ENCODE measurements around the gene GALNT18. TPM values are rescaled to one million over a fixed set of nuclear protein-coding genes. Genes with fewer than 3 reads are reported as not detected.

The GALNT18 gene
- total RNA-seq, 1 donor: 4.7 TPM

DNA sequence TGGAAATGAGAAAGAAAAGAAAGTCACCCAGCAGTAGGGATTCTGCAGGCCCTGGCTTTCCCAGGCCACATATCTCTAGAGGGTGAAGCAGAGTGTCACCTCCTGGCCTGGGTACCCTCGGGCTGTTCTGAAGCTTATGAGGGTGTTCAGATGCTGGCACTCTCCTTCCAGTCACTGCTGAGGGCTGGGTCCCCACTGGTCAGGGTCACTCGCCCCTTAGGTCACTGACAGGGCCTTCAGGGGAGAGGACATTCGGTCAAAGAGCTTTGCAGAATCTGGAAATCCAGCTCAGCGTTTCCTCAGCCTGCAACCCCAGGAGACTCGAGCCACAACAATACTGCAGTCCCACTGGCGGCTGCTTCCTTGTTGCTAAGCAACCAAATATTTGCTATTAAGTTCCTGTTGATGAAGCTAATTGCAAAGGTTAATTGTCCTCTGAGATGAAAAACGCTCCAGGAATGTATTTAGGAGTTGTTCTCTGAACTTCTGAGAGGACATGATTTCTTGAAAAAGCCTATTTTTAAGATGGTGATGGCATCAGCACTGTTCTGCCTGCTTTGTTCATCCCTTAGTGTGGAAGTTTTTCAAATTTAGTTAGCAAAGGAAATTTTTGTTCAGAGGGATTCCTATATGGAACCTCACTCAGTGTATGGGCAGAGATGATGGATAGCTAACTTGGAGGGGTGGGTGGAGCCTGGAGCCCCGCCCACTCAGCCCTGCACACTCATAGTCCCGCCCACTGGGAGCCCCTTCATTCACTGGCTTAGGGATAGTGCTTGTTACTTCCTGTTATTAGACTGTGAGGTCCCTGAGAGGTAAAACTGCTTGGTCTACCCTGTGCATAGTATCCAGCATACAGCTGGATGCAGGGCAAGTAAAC is 378.0 kb downstream of the GALNT18 start:
- DNase-seq (ENCODE audit: insufficient read length, low spot score, missing footprints): no peak
- H3K4me2 ChIP-seq (ENCODE audit: insufficient read depth, low read length): no peak overlapping the region
- no peaks in the 10 kb centered on the region for H3K4me1 ChIP-seq (ENCODE audit: insufficient read depth, low read length)
- no peaks in the 10 kb centered on the region for H3K9me3 ChIP-seq (ENCODE audit: low read depth, low read length)
- H3K27me3 ChIP-seq (ENCODE audit: insufficient read depth, low read length): peaks cover 24% of the 10 kb centered on the region
- H3K36me3 ChIP-seq (ENCODE audit: insufficient read depth, low read length): no peaks in the 10 kb centered on the region
- no peak overlapping the region for H3K27ac ChIP-seq (ENCODE audit: low read depth, low read length)
- H3K79me2 ChIP-seq (ENCODE audit: insufficient read depth, low read length): no peaks in the 10 kb centered on the region
- H3K4me3 ChIP-seq (ENCODE audit: insufficient read depth, low read length): no peak overlapping the region
- H4K20me1 ChIP-seq (ENCODE audit: insufficient read depth, low read length): no peaks in the 10 kb centered on the region
- no peak overlapping the region for H2AFZ ChIP-seq (ENCODE audit: low read length)
- TF ChIP-seq, protein P1, sequence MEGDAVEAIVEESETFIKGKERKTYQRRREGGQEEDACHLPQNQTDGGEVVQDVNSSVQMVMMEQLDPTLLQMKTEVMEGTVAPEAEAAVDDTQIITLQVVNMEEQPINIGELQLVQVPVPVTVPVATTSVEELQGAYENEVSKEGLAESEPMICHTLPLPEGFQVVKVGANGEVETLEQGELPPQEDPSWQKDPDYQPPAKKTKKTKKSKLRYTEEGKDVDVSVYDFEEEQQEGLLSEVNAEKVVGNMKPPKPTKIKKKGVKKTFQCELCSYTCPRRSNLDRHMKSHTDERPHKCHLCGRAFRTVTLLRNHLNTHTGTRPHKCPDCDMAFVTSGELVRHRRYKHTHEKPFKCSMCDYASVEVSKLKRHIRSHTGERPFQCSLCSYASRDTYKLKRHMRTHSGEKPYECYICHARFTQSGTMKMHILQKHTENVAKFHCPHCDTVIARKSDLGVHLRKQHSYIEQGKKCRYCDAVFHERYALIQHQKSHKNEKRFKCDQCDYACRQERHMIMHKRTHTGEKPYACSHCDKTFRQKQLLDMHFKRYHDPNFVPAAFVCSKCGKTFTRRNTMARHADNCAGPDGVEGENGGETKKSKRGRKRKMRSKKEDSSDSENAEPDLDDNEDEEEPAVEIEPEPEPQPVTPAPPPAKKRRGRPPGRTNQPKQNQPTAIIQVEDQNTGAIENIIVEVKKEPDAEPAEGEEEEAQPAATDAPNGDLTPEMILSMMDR (IDR thresholded peaks at IDR 0.05; ENCODE audit: extremely low read depth, low read depth, low read length): no peak

DNA sequence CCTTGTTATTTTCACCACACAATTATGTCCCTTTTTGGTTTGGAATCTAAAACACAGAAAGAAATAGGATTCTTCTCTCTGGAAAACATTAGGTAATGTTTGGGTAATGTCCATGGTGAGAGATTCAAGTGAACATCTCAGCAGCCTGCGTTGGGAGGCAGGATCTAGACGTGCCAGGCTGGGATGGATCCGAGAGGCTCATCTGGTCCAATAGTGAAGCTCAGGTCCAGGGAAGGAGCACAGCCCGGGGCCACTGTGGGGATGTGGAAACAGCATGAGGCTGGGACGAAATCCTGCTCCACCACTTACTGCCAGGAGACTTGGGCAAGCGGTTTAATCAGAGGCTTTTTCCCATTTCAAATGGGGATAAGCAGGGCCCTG is 378.6 kb downstream of the GALNT18 start:
- H2AFZ ChIP-seq (ENCODE audit: low read length): no peak overlapping the region
- H3K27me3 ChIP-seq (ENCODE audit: insufficient read depth, low read length): peaks cover 17% of the 10 kb centered on the region
- H3K9me3 ChIP-seq (ENCODE audit: low read depth, low read length): no peaks in the 10 kb centered on the region
- H4K20me1 ChIP-seq (ENCODE audit: insufficient read depth, low read length): no peaks in the 10 kb centered on the region
- H3K4me1 ChIP-seq (ENCODE audit: insufficient read depth, low read length): no peaks in the 10 kb centered on the region
- no peak overlapping the region for H3K27ac ChIP-seq (ENCODE audit: low read depth, low read length)
- no peak overlapping the region for H3K4me3 ChIP-seq (ENCODE audit: insufficient read depth, low read length)
- H3K4me2 ChIP-seq (ENCODE audit: insufficient read depth, low read length): no peak overlapping the region
- H3K36me3 ChIP-seq (ENCODE audit: insufficient read depth, low read length): no peaks in the 10 kb centered on the region
- TF ChIP-seq, protein P1 (IDR thresholded peaks at IDR 0.05; ENCODE audit: extremely low read depth, low read depth, low read length): no peak
- DNase-seq (ENCODE audit: insufficient read length, low spot score, missing footprints): no peak
- H3K79me2 ChIP-seq (ENCODE audit: insufficient read depth, low read length): no peaks in the 10 kb centered on the region

DNA sequence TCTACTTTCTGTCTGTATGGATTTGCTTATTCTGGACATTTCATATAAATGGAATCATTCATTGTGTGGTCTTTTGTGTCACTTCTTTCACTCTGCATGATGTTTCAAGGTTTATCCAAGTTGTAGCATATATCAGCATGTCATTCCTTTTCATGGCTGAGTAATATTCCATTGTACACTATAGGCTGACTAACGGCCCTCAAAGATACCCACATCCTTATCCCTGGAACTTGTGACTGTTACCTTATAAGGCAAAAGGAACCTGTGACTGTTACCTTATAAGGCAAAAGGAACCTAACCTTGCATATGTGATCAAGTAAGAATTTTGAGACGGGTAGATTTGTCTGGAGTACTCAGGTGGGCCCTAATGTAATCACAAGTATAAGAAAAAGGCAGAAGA is 380.5 kb downstream of the GALNT18 start:
- H3K79me2 ChIP-seq (ENCODE audit: insufficient read depth, low read length): no peaks in the 10 kb centered on the region
- H3K27ac ChIP-seq (ENCODE audit: low read depth, low read length): no peak overlapping the region
- H3K4me1 ChIP-seq (ENCODE audit: insufficient read depth, low read length): no peaks in the 10 kb centered on the region
- H3K9me3 ChIP-seq (ENCODE audit: low read depth, low read length): no peaks in the 10 kb centered on the region
- no peaks in the 10 kb centered on the region for H3K36me3 ChIP-seq (ENCODE audit: insufficient read depth, low read length)
- TF ChIP-seq, protein P1 (IDR thresholded peaks at IDR 0.05; ENCODE audit: extremely low read depth, low read depth, low read length): no peak
- peaks cover 17% of the 10 kb centered on the region for H3K27me3 ChIP-seq (ENCODE audit: insufficient read depth, low read length)
- DNase-seq (ENCODE audit: insufficient read length, low spot score, missing footprints): no peak
- H3K4me3 ChIP-seq (ENCODE audit: insufficient read depth, low read length): no peak overlapping the region
- no peaks in the 10 kb centered on the region for H4K20me1 ChIP-seq (ENCODE audit: insufficient read depth, low read length)
- no peak overlapping the region for H2AFZ ChIP-seq (ENCODE audit: low read length)
- H3K4me2 ChIP-seq (ENCODE audit: insufficient read depth, low read length): no peak overlapping the region

DNA sequence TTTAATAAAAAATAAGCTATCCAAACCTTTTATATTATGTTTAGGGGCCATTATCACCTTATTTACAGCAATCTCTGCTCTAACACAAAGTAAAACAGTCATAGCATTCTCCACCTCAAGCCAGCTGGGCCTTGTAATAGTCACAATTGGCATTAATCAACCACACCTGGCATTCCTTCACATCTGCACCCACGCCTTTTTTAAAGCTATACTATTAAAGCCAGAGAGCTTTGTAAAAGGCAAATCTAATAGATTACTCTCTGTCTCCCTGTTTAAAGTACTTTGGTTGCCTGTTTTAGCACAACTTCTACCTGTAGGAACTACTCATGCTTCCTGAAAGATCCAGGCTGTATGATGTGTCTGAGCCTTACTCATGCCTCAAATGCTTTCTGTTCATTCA is 381.8 kb downstream of the GALNT18 start:
- Histone ChIP-seq H3K4me1 (ENCODE audit: insufficient read depth, low read length) (no peaks in the 10 kb centered on the region), H2AFZ (ENCODE audit: low read length) (no peak overlapping the region), H3K27me3 (ENCODE audit: insufficient read depth, low read length) (peaks cover 17% of the 10 kb centered on the region), H3K79me2 (ENCODE audit: insufficient read depth, low read length) (no peaks in the 10 kb centered on the region), H3K4me2 (ENCODE audit: insufficient read depth, low read length) (no peak overlapping the region), H3K9me3 (ENCODE audit: low read depth, low read length) (no peaks in the 10 kb centered on the region), H3K27ac (ENCODE audit: low read depth, low read length) (no peak overlapping the region), H4K20me1 (ENCODE audit: insufficient read depth, low read length) (no peaks in the 10 kb centered on the region), H3K4me3 (ENCODE audit: insufficient read depth, low read length) (no peak overlapping the region), H3K36me3 (ENCODE audit: insufficient read depth, low read length) (no peaks in the 10 kb centered on the region)
- TF ChIP-seq, protein P1 (IDR thresholded peaks at IDR 0.05; ENCODE audit: extremely low read depth, low read depth, low read length): no peak
- DNase-seq (ENCODE audit: insufficient read length, low spot score, missing footprints): no peak

All from osteoblast (primary cell).